GM21367 (cell line): ENCODE measurements around the gene NTRK2.
A peak's percentile ranks its signal among the peaks of the same experiment; 100 is the strongest.
"Not testable (repeated sequence)": the region's sequence is repeated elsewhere in the genome, so short reads cannot be mapped to it uniquely, and the experiment has no call there.

Experiments
- ATAC-seq: cut with Tn5 transposase; IDR thresholded peaks from one replicate; pipeline ENCODE4 v1.9.1; 2021; ENCODE audit not compliant: unreplicated experiment

The NTRK2 gene

DNA sequence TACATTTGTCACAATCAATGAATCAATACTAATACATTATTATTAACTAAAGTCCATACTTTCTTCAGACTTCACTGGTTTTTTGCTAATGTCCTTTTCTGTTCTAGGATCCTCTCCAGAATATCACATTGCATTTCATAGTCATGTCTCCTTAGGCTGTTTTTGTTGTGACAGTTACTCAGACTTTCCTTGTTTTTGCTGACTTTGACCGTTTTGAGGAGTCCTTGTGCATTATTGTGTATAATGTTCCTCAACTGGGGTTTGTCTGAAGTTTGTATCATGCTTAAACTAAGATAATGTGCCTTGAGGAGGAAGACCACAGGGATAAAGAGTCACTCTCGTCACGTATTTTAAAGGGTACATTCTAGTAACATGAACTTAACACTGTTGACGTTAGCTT is 376.9 kb downstream of the NTRK2 start:
- no peak for ATAC-seq

DNA sequence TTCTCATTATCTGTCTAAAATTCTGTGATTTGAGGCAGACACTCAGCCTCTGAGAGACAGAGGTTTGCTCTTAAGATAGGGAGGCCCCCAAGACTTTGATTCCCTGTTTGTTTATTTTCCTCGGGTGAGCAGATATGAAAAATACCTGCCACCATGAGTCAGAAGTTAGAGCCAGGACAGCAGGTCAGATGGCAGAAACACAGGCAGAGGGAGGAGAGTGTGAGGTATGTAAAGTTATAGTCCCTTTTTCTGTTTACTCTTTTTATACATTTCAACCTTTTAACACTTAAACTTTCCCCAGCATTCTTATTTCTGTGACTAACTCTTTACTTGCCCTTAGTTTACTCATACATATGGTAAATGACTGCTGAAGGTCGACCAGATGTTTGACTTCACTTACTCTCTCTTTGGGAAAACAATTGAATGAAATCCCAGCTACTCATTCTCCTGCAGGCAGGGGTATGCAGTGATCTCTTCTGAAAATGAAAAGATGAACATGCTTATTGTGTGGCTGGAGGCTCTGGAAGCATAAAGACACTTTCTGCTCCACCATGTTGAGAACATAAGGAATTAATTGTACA is 383.8 kb downstream of the NTRK2 start:
- ATAC-seq, result no peak

GRCh38 chr9:85054017-85054416 is 384.5 kb downstream of the NTRK2 start:
- ATAC-seq, result no peak

GRCh38 chr9:85055506-85056202 is 386.1 kb downstream of the NTRK2 start:
- ATAC-seq, result peak; percentile 66

GRCh38 chr9:85056203-85056572 is 386.7 kb downstream of the NTRK2 start:
- peak; percentile 57 for ATAC-seq

GRCh38 chr9:85061969-85062368 is 392.4 kb downstream of the NTRK2 start:
- ATAC-seq, result no peak

DNA sequence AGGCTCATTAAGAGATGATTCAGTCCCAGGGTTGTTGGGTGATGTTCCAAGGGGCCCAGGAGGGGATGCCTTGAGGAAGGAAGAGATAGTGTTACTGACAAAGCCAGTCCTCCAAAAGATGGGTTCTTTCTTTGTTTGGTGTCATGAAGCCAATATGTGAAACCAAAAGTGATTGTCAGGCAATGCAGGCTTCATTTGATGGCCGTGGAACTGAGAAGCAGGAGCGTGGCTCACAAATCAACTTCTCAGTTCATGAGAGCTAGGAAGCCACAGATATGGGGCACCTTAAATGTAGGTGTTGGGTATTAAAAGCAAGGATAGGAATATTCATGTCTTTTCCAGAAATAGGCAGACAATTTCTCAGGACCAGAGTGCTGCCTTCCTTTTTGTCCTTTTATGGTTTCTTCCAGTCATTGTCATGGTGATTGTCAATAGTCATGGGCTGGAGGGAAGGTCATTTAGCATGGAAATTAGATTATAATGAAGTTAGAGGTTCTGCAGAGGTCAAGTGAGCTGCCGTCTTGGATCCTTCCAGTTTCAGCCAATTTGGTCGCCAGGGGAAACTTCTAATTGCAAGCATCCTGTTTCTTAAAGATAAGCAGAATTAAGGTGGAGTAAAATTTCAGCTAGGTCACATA is 393.0 kb downstream of the NTRK2 start:
- ATAC-seq, result no peak

DNA sequence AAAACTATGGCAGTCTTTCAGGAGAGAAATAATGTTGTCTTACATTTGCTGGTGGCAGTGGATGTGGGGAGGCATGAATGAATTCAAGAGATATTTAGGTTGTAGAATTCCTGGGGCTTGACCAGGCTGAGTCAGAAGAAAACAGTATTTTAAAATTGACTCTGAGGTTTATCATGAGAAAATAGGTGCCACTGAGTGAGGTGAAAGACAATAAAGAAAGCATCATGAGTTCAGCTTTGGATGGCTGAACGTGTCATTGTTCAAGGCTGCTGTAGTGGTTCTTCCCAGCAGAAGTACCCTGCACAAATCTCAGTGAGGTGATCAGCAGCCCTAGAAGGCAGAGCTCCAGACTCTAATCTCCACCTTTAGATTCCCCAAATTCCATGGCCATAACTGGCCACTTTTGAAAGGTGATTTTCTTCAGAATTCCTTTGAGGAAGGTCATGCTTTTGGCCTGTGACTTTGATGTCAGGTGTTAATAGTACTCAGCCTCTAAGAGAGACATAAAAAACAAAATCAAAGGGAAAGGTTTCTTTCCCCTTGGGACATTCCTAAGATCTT is 395.4 kb downstream of the NTRK2 start:
- ATAC-seq, result no peak

GRCh38 chr9:85067792-85068191 is 398.3 kb downstream of the NTRK2 start:
- ATAC-seq, result peak; percentile 77

GRCh38 chr9:85069421-85069820 is 399.9 kb downstream of the NTRK2 start:
- ATAC-seq, result not testable (repeated sequence)
